ENCODE results near the gene UXS1. TPM values are rescaled to one million over a fixed set of nuclear protein-coding genes. Genes with fewer than 3 reads are reported as not detected.

Gene UXS1
- total RNA-seq, 1 experiment from 2014 or later = 49.1 TPM

DNA sequence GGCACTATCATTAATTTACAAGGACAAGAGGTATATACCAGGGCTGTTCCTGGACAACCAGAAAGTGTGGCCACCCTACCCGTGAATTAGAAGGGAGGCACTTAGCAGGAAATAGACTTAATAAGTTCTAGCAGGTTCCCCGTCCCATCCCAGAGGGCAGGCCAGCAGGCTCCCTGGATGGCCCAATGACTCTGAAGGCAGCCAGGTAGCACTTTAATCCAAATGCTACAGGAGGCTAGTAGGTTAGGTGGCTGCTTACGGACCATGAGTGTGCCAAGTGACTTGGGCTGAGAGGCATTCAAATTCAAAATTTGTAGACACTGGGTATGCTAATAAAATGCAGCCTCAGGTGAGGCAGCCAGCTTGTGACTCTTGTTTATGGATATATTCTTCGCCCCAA is 123.9 kb downstream of the UXS1 start:
- no peak overlapping the region for H2AFZ ChIP-seq (ENCODE audit: low read length)
- no peaks in the 10 kb centered on the region for H3K4me1 ChIP-seq (ENCODE audit: insufficient read depth, low read length)
- H3K27me3 ChIP-seq (ENCODE audit: low read length) = peaks cover 25% of the 10 kb centered on the region; the same call in 1 of the 2 replicates
- no peaks in the 10 kb centered on the region for H3K9me2 ChIP-seq (replicated peaks; ENCODE audit: low read length)
- DNase-seq (no peak), ATAC-seq (no peak)
- no peaks in the 10 kb centered on the region for H3K36me3 ChIP-seq (ENCODE audit: low read depth, low read length)
- no peak overlapping the region for H3K4me2 ChIP-seq (ENCODE audit: low read length)
- no peaks in the 10 kb centered on the region for H4K20me1 ChIP-seq (ENCODE audit: low read length)
- no peak overlapping the region for H3K4me3 ChIP-seq (ENCODE audit: low read length)
- CTCF ChIA-PET = no interaction called here
- H3K9me3 ChIP-seq (ENCODE audit: low read length) = no peaks in the 10 kb centered on the region
- H3K79me2 ChIP-seq (ENCODE audit: low read length) = no peaks in the 10 kb centered on the region
- intact Hi-C loops (cut with micrococcal nuclease) = no loop called here
- TF ChIP-seq, protein P1, sequence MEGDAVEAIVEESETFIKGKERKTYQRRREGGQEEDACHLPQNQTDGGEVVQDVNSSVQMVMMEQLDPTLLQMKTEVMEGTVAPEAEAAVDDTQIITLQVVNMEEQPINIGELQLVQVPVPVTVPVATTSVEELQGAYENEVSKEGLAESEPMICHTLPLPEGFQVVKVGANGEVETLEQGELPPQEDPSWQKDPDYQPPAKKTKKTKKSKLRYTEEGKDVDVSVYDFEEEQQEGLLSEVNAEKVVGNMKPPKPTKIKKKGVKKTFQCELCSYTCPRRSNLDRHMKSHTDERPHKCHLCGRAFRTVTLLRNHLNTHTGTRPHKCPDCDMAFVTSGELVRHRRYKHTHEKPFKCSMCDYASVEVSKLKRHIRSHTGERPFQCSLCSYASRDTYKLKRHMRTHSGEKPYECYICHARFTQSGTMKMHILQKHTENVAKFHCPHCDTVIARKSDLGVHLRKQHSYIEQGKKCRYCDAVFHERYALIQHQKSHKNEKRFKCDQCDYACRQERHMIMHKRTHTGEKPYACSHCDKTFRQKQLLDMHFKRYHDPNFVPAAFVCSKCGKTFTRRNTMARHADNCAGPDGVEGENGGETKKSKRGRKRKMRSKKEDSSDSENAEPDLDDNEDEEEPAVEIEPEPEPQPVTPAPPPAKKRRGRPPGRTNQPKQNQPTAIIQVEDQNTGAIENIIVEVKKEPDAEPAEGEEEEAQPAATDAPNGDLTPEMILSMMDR (conservative IDR thresholded peaks at IDR 0.05; ENCODE audit: low read depth, low read length) = no peak
- no peak for TF ChIP-seq EZH2 (IDR thresholded peaks at IDR 0.05; ENCODE audit: low read length, unreplicated experiment)
- TF ChIP-seq EZH2phosphoT487 (IDR thresholded peaks at IDR 0.05; ENCODE audit: borderline replicate concordance, low read length) = no peak
- no peak overlapping the region for H3K9ac ChIP-seq (ENCODE audit: low read length)
- no peaks in the 10 kb centered on the region for H3F3A ChIP-seq (ENCODE audit: low read length, unreplicated experiment)
- no TSS peak for BruUV-seq (replicated peaks)
- POLR2A ChIA-PET (ENCODE audit: unreplicated experiment) = no interaction called here
- no peak overlapping the region for H3K27ac ChIP-seq (ENCODE audit: low read length)

DNA sequence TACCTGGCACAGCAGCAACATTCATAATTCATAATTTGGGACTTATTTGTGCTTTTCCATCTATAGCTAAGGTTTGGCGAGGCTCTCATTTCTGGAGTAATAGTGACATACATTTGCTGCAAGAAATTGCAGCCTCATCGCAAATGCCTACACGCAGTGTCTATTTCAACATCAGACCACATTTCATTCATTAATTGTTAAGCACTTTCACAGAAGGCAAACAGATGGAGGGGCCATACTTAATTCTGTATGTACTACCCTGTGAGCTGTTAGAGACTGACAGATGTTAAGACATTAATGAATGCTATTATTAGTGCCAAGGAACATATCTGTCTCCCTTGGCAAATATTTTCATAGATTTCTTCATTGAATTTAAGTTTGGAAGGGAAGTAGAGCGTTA is 125.7 kb downstream of the UXS1 start:
- CTCF ChIA-PET = no interaction called here
- no peak overlapping the region for H3K4me3 ChIP-seq (ENCODE audit: low read length)
- ATAC-seq (no peak), DNase-seq (no peak)
- TF ChIP-seq EZH2phosphoT487 (IDR thresholded peaks at IDR 0.05; ENCODE audit: borderline replicate concordance, low read length) (no peak), EZH2 (IDR thresholded peaks at IDR 0.05; ENCODE audit: low read length, unreplicated experiment) (no peak)
- TF ChIP-seq, protein P1 (conservative IDR thresholded peaks at IDR 0.05; ENCODE audit: low read depth, low read length) = no peak
- H2AFZ ChIP-seq (ENCODE audit: low read length) = no peak overlapping the region
- no peak overlapping the region for H3K27ac ChIP-seq (ENCODE audit: low read length)
- H3K4me2 ChIP-seq (ENCODE audit: low read length) = no peak overlapping the region
- no peaks in the 10 kb centered on the region for H3K9me2 ChIP-seq (replicated peaks; ENCODE audit: low read length)
- intact Hi-C loops (cut with micrococcal nuclease) = no loop called here
- H3K9me3 ChIP-seq (ENCODE audit: low read length) = no peaks in the 10 kb centered on the region
- peaks cover 22% of the 10 kb centered on the region; the same call in 1 of the 2 replicates for H3K27me3 ChIP-seq (ENCODE audit: low read length)
- BruUV-seq (replicated peaks) = no TSS peak
- no peaks in the 10 kb centered on the region for H3K36me3 ChIP-seq (ENCODE audit: low read depth, low read length)
- H4K20me1 ChIP-seq (ENCODE audit: low read length) = no peaks in the 10 kb centered on the region
- H3K4me1 ChIP-seq (ENCODE audit: insufficient read depth, low read length) = no peaks in the 10 kb centered on the region
- H3F3A ChIP-seq (ENCODE audit: low read length, unreplicated experiment) = no peaks in the 10 kb centered on the region
- H3K9ac ChIP-seq (ENCODE audit: low read length) = no peak overlapping the region
- POLR2A ChIA-PET (ENCODE audit: unreplicated experiment) = no interaction called here
- H3K79me2 ChIP-seq (ENCODE audit: low read length) = no peaks in the 10 kb centered on the region

DNA sequence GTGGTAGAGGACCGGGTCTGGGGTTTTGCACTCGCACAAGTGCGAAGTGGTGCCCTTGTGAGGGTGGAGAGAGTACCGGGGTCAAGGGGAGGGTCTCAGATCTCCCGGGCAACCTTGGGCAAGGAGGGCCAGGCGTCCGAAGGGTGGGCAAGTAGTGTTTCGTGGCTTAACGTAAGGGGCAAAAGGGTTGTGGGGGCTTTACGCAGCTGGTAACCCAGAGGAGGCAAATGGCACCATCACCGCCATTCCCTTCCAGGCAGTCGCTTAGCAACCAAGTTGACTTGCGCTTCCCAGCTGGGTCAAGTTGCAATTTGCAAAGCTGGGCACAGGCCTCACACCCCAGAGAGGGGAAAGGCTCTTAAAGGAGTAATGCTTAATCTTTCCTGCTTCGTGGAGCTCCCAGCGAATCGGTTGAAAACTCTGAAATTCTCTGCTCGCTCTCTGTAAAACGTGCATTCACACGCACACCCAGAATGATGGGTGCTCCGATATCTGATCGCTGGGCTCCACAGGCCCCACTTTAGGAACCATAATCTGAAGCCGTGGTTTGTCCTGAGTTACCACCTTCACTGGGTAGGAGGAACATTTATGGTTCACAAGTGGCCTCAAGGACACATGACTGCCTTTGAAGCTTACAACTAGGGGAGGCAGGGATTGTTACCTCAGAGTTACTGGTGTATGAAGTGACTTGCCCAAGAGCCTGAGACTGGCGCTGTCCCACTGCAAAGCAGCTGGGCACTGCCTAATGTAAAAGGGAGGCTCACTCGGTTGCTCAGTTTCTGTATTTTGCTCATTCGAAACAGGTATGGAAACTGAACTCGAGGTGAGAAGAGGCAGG is 127.9 kb downstream of the UXS1 start:
- no peak for DNase-seq
- Histone ChIP-seq H3K79me2 (ENCODE audit: low read length) (no peaks in the 10 kb centered on the region), H2AFZ (ENCODE audit: low read length) (no peak overlapping the region), H3K27me3 (ENCODE audit: low read length) (peaks cover 14% of the 10 kb centered on the region; the same call in 1 of the 2 replicates), H3K9ac (ENCODE audit: low read length) (no peak overlapping the region), H3K4me2 (ENCODE audit: low read length) (no peak overlapping the region), H4K20me1 (ENCODE audit: low read length) (no peaks in the 10 kb centered on the region), H3K9me2 (replicated peaks; ENCODE audit: low read length) (no peaks in the 10 kb centered on the region), H3F3A (ENCODE audit: low read length, unreplicated experiment) (no peaks in the 10 kb centered on the region), H3K27ac (ENCODE audit: low read length) (no peak overlapping the region), H3K4me1 (ENCODE audit: insufficient read depth, low read length) (no peaks in the 10 kb centered on the region), H3K36me3 (ENCODE audit: low read depth, low read length) (no peaks in the 10 kb centered on the region), H3K9me3 (ENCODE audit: low read length) (no peaks in the 10 kb centered on the region), H3K4me3 (ENCODE audit: low read length) (no peak overlapping the region)
- BruUV-seq (replicated peaks) = no TSS peak
- CTCF ChIA-PET = no interaction called here
- TF ChIP-seq EZH2phosphoT487 (IDR thresholded peaks at IDR 0.05; ENCODE audit: borderline replicate concordance, low read length) (no peak), EZH2 (IDR thresholded peaks at IDR 0.05; ENCODE audit: low read length, unreplicated experiment) (no peak)
- TF ChIP-seq, protein P1 (conservative IDR thresholded peaks at IDR 0.05; ENCODE audit: low read depth, low read length) = no peak
- intact Hi-C loops (cut with micrococcal nuclease) = no loop called here
- ATAC-seq = no peak
- POLR2A ChIA-PET (ENCODE audit: unreplicated experiment) = no interaction called here
